A549 (cell line): ENCODE data around the gene CYP4F8.

Experiments used
- CEBPB ChIP-seq, 2 experiments: fragments of >200 bp in 1 of 2; sonication (Bioruptor Twin) in 1 of 2; formaldehyde crosslinking in 1 of 2; IDR thresholded peaks; 2 replicates each; pipeline ENCODE4 v1.6.1; 2012 to 2016
- CHD2 ChIP-seq: fragments of 150-350 bp; IDR thresholded peaks from 2 replicates; pipeline ENCODE4 v1.6.1; 2014; ENCODE audit warnings: low read length; ENCODE audit not compliant: partially characterized antibody
- CTCF ChIP-seq: fragments of >200 bp; sonication (Bioruptor Twin); formaldehyde crosslinking; IDR thresholded peaks from 3 replicates; pipeline ENCODE4 v1.5.1; 2016
- EP300 ChIP-seq, 2 experiments: fragments of >200 bp; sonication (Bioruptor Twin); formaldehyde crosslinking; IDR thresholded peaks; 2 replicates in 1 of 2; 3 replicates in 1 of 2; pipeline ENCODE4 v1.6.1; 2016 to 2017
- HMGXB4 ChIP-seq: fragments of 250-450 bp; sonication (Bioruptor Pico); IDR thresholded peaks from 2 replicates; pipeline ENCODE4 v1.5.0; 2021; ENCODE audit warnings: mild to moderate bottlenecking, moderate library complexity, borderline replicate concordance
- MAX ChIP-seq: IDR thresholded peaks from 2 replicates; pipeline ENCODE4 v1.6.1; 2012
- NFE2L2 ChIP-seq: fragments of 150-350 bp; conservative IDR thresholded peaks from 2 replicates; pipeline ENCODE4 v1.6.1; 2014; ENCODE audit warnings: low read length
- PBX3 ChIP-seq: IDR thresholded peaks from 2 replicates; pipeline ENCODE4 v1.6.1; 2012
- POLR2A ChIP-seq: IDR thresholded peaks from 2 replicates; pipeline ENCODE4 v1.6.1; 2012; ENCODE audit warnings: mild to moderate bottlenecking, low read length
- RFX5 ChIP-seq: fragments of 450-650 bp; IDR thresholded peaks from 2 replicates; pipeline ENCODE4 v1.7.1; 2014; ENCODE audit warnings: antibody characterized with exemption, mild to moderate bottlenecking, moderate library complexity
- TF ChIP-seq, protein P1 (sequence below): fragments of 250-450 bp; sonication (Bioruptor Pico); IDR thresholded peaks from 2 replicates; pipeline ENCODE4 v1.5.0; 2020; ENCODE audit warnings: low read depth, mild to moderate bottlenecking, moderate library complexity
- TF ChIP-seq, protein P2 (sequence below): fragments of 200-600 bp; sonication (generic); IDR thresholded peaks from 2 replicates; pipeline ENCODE4 v1.6.1; 2016; ENCODE audit warnings: antibody characterized with exemption, mild to moderate bottlenecking, moderate library complexity

GRCh38 chr19:15613338-15613737 is 1.7 kb upstream of the CYP4F8 start:
- TF ChIP-seq CTCF, result no peak
- no peak for TF ChIP-seq POLR2A
- no peak for TF ChIP-seq NFE2L2
- no peak for TF ChIP-seq CEBPB (IDR thresholded peaks at IDR 0.05)
- TF ChIP-seq MAX, result no peak
- TF ChIP-seq, protein P1, sequence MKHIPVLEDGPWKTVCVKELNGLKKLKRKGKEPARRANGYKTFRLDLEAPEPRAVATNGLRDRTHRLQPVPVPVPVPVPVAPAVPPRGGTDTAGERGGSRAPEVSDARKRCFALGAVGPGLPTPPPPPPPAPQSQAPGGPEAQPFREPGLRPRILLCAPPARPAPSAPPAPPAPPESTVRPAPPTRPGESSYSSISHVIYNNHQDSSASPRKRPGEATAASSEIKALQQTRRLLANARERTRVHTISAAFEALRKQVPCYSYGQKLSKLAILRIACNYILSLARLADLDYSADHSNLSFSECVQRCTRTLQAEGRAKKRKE, result no peak
- TF ChIP-seq PBX3, result no peak
- no peak for TF ChIP-seq RFX5
- no peak for TF ChIP-seq CHD2
- no peak for TF ChIP-seq EP300 (IDR thresholded peaks at IDR 0.05)
- TF ChIP-seq HMGXB4, result no peak
- TF ChIP-seq, protein P2, sequence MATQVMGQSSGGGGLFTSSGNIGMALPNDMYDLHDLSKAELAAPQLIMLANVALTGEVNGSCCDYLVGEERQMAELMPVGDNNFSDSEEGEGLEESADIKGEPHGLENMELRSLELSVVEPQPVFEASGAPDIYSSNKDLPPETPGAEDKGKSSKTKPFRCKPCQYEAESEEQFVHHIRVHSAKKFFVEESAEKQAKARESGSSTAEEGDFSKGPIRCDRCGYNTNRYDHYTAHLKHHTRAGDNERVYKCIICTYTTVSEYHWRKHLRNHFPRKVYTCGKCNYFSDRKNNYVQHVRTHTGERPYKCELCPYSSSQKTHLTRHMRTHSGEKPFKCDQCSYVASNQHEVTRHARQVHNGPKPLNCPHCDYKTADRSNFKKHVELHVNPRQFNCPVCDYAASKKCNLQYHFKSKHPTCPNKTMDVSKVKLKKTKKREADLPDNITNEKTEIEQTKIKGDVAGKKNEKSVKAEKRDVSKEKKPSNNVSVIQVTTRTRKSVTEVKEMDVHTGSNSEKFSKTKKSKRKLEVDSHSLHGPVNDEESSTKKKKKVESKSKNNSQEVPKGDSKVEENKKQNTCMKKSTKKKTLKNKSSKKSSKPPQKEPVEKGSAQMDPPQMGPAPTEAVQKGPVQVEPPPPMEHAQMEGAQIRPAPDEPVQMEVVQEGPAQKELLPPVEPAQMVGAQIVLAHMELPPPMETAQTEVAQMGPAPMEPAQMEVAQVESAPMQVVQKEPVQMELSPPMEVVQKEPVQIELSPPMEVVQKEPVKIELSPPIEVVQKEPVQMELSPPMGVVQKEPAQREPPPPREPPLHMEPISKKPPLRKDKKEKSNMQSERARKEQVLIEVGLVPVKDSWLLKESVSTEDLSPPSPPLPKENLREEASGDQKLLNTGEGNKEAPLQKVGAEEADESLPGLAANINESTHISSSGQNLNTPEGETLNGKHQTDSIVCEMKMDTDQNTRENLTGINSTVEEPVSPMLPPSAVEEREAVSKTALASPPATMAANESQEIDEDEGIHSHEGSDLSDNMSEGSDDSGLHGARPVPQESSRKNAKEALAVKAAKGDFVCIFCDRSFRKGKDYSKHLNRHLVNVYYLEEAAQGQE, result no peak
